VCaP (cell line): Measurements from ENCODE around the gene SNIP1.
A peak's percentile ranks its signal among the peaks of the same experiment; 100 is the strongest.

ENCODE experiments used
- H3K27ac ChIP-seq: fragments of 450-650 bp; 2 replicates; pipeline ENCODE4 v1.5.1; 2017
- CTCF ChIP-seq: fragments of 450-650 bp; conservative IDR thresholded peaks from 2 replicates; pipeline ENCODE4 v1.5.1; 2017; ENCODE audit warnings: mild to moderate bottlenecking, moderate library complexity

SNIP1 gene

GRCh38 chr1:37553927-37554808 lies at the start of gene SNIP1:
Gene SNIP1 (minus strand): TSS chr1:37554293. CDS start chr1:37554229, 64 bp downstream.
- TF ChIP-seq CTCF, result no peak
- peak within 1 kb of the TSS; percentile 83 for H3K27ac ChIP-seq

GRCh38 chr1:37602750-37603694 lies 48.9 kb upstream of the SNIP1 start:
- TF ChIP-seq CTCF, result peak; percentile 80
- no peak overlapping the region for H3K27ac ChIP-seq

- no peak overlapping the region for H3K27ac ChIP-seq
- no peak for TF ChIP-seq CTCF
Measured at GRCh38 chr1:37601441-37601840, 47.3 kb upstream of the SNIP1 start.

GRCh38 chr1:37599940-37600339 lies 45.8 kb upstream of the SNIP1 start:
- no peak for TF ChIP-seq CTCF
- H3K27ac ChIP-seq, result no peak overlapping the region

GRCh38 chr1:37596182-37596667 lies 42.1 kb upstream of the SNIP1 start:
- H3K27ac ChIP-seq, result peak overlapping the region; percentile 74; the same call in 1 of the 2 replicates
- TF ChIP-seq CTCF, result no peak

GRCh38 chr1:37595440-37596181 lies 41.5 kb upstream of the SNIP1 start, which contains the start of gene GNL2:
Gene GNL2 (minus strand): TSS chr1:37595937. CDS start chr1:37595822, 115 bp downstream.
- H3K27ac ChIP-seq, result peak within 1 kb of the TSS; percentile 74
- no peak for TF ChIP-seq CTCF
